HEK293 (cell line): ENCODE measurements around the gene PTPRN.

Source experiments
- CTCF ChIA-PET: fragments of 350-600 bp; formaldehyde crosslinking; extraction: SDS; loops from one replicate; lab custom pipeline; 2021; ENCODE audit warnings: antibody characterized with exemption; lab: Yijun Ruan, JAX
- POLR2A ChIA-PET: fragments of 300-600 bp; formaldehyde crosslinking; extraction: SDS; loops from one replicate; lab custom pipeline; 2020; ENCODE audit warnings: antibody characterized with exemption, inconsistent platforms; lab: Yijun Ruan, JAX
- H3K27ac ChIP-seq: fragments of 200-500 bp; sonication (Bioruptor generic); 2 replicates; pipeline ENCODE4 v1.5.1; 2014; ENCODE audit warnings: low read depth, low read length, control low read depth, inconsistent platforms; ENCODE audit errors: extremely low read depth
- H3K36me3 ChIP-seq, 2 experiments: fragments of 200-500 bp in 1 of 2; sonication (Bioruptor generic) in 1 of 2; 1 replicate in 1 of 2; 2 replicates in 1 of 2; pipeline ENCODE4 v1.5.1; 2014 to 2017; ENCODE audit warnings: inconsistent platforms in 2 of 2, low read length in 2 of 2; ENCODE audit not compliant: control insufficient read depth in 2 of 2, insufficient read depth in 1 of 2
- H3K4me1 ChIP-seq: fragments of 200-500 bp; sonication (Bioruptor generic); 2 replicates; pipeline ENCODE4 v1.5.1; 2014; ENCODE audit warnings: mild to moderate bottlenecking, low read length, inconsistent platforms; ENCODE audit not compliant: control insufficient read depth, insufficient read depth
- H3K4me3 ChIP-seq: 2 replicates; pipeline ENCODE4 v1.5.1; 2011; ENCODE audit warnings: low read depth, mild to moderate bottlenecking, control low read depth, low read length, moderate library complexity
- H3K9me3 ChIP-seq: fragments of 200-500 bp; sonication (Bioruptor generic); 2 replicates; pipeline ENCODE4 v1.5.1; 2014; ENCODE audit warnings: low read depth, low read length, inconsistent platforms; ENCODE audit not compliant: control insufficient read depth, insufficient read depth
- GLIS1 ChIP-seq: fragments of 450-650 bp; formaldehyde crosslinking; IDR thresholded peaks from 2 replicates; pipeline ENCODE4 v1.5.1; 2016; ENCODE audit warnings: missing biosample characterization, missing genetic modification characterization
- KLF16 ChIP-seq: fragments of 450-650 bp; formaldehyde crosslinking; IDR thresholded peaks from 2 replicates; pipeline ENCODE4 v1.5.1; 2017; ENCODE audit warnings: missing biosample characterization, missing genetic modification characterization
- MZF1 ChIP-seq: fragments of 450-650 bp; formaldehyde crosslinking; IDR thresholded peaks from 2 replicates; pipeline ENCODE4 v1.5.1; 2017; ENCODE audit warnings: missing biosample characterization, missing genetic modification characterization, borderline replicate concordance
- SCRT1 ChIP-seq: fragments of 450-650 bp; formaldehyde crosslinking; IDR thresholded peaks from 2 replicates; pipeline ENCODE4 v1.5.1; 2016; ENCODE audit warnings: missing biosample characterization, missing genetic modification characterization, borderline replicate concordance
- SETDB1 ChIP-seq: IDR thresholded peaks from one replicate; pipeline ENCODE4 v1.6.1; 2017; ENCODE audit warnings: mild to moderate bottlenecking, low read length, moderate library complexity, mixed read lengths; ENCODE audit not compliant: insufficient read length
- ZBTB1 ChIP-seq: fragments of 450-650 bp; formaldehyde crosslinking; IDR thresholded peaks from 2 replicates; pipeline ENCODE4 v1.5.1; 2016; ENCODE audit warnings: missing biosample characterization, missing genetic modification characterization
- ZBTB7A ChIP-seq: fragments of 450-650 bp; formaldehyde crosslinking; IDR thresholded peaks from 2 replicates; pipeline ENCODE4 v1.5.1; 2016; ENCODE audit warnings: low read depth, missing biosample characterization, missing genetic modification characterization
- ZNF169 ChIP-seq: fragments of 450-650 bp; formaldehyde crosslinking; IDR thresholded peaks from 2 replicates; pipeline ENCODE4 v1.5.1; 2016; ENCODE audit warnings: missing biosample characterization, missing genetic modification characterization
- ZNF221 ChIP-seq: fragments of 450-650 bp; formaldehyde crosslinking; IDR thresholded peaks from 2 replicates; pipeline ENCODE4 v1.5.1; 2017; ENCODE audit warnings: missing biosample characterization, missing genetic modification characterization, borderline replicate concordance
- ZNF223 ChIP-seq: fragments of 450-650 bp; formaldehyde crosslinking; IDR thresholded peaks from 2 replicates; pipeline ENCODE4 v1.5.1; 2016; ENCODE audit warnings: missing biosample characterization, missing genetic modification characterization
- ZNF335 ChIP-seq: fragments of 450-650 bp; formaldehyde crosslinking; conservative IDR thresholded peaks from 2 replicates; pipeline ENCODE4 v1.5.1; 2016; ENCODE audit warnings: missing biosample characterization, missing genetic modification characterization
- ZNF426 ChIP-seq: fragments of 450-650 bp; formaldehyde crosslinking; IDR thresholded peaks from 2 replicates; pipeline ENCODE4 v1.5.1; 2017; ENCODE audit warnings: missing biosample characterization, missing genetic modification characterization, mild to moderate bottlenecking, inconsistent platforms, moderate library complexity
- ZNF433 ChIP-seq: fragments of 450-650 bp; formaldehyde crosslinking; IDR thresholded peaks from 2 replicates; pipeline ENCODE4 v1.5.1; 2016; ENCODE audit warnings: missing biosample characterization, missing genetic modification characterization, low read depth
- ZNF48 ChIP-seq: fragments of 450-650 bp; formaldehyde crosslinking; IDR thresholded peaks from 2 replicates; pipeline ENCODE4 v1.5.1; 2016; ENCODE audit warnings: missing biosample characterization, missing genetic modification characterization
- ZNF514 ChIP-seq: fragments of 450-650 bp; formaldehyde crosslinking; IDR thresholded peaks from 2 replicates; pipeline ENCODE4 v1.5.1; 2016; ENCODE audit warnings: missing biosample characterization, missing genetic modification characterization
- ZNF792 ChIP-seq: fragments of 450-650 bp; formaldehyde crosslinking; IDR thresholded peaks from 2 replicates; pipeline ENCODE4 v1.5.1; 2016; ENCODE audit warnings: missing biosample characterization, missing genetic modification characterization
- TF ChIP-seq, protein P1 (sequence below): IDR thresholded peaks from 2 replicates; pipeline ENCODE4 v1.6.1; 2011; ENCODE audit warnings: mild to moderate bottlenecking, low read depth, low read length, borderline replicate concordance
- TF ChIP-seq, protein P2 (sequence below): fragments of 450-650 bp; formaldehyde crosslinking; IDR thresholded peaks from 2 replicates; pipeline ENCODE4 v1.5.1; 2016; ENCODE audit warnings: missing biosample characterization, missing genetic modification characterization
- TF ChIP-seq, protein P3 (sequence below): fragments of 450-650 bp; formaldehyde crosslinking; IDR thresholded peaks from 2 replicates; pipeline ENCODE4 v1.5.1; 2016; ENCODE audit warnings: missing biosample characterization, missing genetic modification characterization
- TF ChIP-seq, protein P4 (sequence below): fragments of 450-650 bp; formaldehyde crosslinking; IDR thresholded peaks from 2 replicates; pipeline ENCODE4 v1.5.1; 2017; ENCODE audit warnings: missing biosample characterization, mild to moderate bottlenecking, missing genetic modification characterization, moderate library complexity
- TF ChIP-seq, protein P5 (sequence below): fragments of 450-650 bp; formaldehyde crosslinking; IDR thresholded peaks from 2 replicates; pipeline ENCODE4 v1.5.1; 2016; ENCODE audit warnings: missing biosample characterization, missing genetic modification characterization

PTPRN gene

DNA sequence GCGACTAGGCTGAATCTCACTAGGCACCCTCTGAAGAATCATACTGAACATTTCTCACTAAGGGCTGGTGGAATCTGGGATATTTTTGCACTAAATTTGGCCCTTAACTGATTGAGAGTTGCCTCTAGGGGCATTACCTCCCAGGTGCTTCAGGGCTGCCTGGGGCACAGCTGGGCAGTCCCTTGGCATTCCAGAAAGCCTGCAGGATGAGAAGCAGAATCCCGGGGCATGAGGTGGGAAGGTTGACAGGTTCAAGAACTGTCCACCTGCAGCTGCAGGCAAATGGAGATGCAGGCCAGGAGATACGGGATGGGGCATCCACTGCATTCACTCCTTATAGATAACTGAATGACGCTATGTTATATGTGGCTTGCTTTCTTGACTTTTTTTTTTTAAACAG is 15.9 kb upstream of the PTPRN start:
- POLR2A ChIA-PET: no interaction called here
- CTCF ChIA-PET: interaction anchor here (0.6 kb wide), 1 partner anchor 149 kb away, joined by 4 read pairs; no protein-coding TSS in a partner anchor
- no peak overlapping the region for H3K4me3 ChIP-seq
- H3K27ac ChIP-seq: no peak overlapping the region
- H3K9me3 ChIP-seq: no peaks in the 10 kb centered on the region
- TF ChIP-seq ZNF426 (no peak), ZBTB7A (tag by site-specific recombination) (no peak), ZNF169 (tag by site-specific recombination) (no peak), ZNF48 (tag by site-specific recombination) (no peak), ZNF223 (tag by site-specific recombination) (no peak), KLF16 (no peak), ZNF433 (tag by site-specific recombination) (no peak), ZNF514 (no peak), ZNF792 (tag by site-specific recombination) (no peak)
- TF ChIP-seq, protein P1, sequence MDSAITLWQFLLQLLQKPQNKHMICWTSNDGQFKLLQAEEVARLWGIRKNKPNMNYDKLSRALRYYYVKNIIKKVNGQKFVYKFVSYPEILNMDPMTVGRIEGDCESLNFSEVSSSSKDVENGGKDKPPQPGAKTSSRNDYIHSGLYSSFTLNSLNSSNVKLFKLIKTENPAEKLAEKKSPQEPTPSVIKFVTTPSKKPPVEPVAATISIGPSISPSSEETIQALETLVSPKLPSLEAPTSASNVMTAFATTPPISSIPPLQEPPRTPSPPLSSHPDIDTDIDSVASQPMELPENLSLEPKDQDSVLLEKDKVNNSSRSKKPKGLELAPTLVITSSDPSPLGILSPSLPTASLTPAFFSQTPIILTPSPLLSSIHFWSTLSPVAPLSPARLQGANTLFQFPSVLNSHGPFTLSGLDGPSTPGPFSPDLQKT: no peak
- TF ChIP-seq, protein P2, sequence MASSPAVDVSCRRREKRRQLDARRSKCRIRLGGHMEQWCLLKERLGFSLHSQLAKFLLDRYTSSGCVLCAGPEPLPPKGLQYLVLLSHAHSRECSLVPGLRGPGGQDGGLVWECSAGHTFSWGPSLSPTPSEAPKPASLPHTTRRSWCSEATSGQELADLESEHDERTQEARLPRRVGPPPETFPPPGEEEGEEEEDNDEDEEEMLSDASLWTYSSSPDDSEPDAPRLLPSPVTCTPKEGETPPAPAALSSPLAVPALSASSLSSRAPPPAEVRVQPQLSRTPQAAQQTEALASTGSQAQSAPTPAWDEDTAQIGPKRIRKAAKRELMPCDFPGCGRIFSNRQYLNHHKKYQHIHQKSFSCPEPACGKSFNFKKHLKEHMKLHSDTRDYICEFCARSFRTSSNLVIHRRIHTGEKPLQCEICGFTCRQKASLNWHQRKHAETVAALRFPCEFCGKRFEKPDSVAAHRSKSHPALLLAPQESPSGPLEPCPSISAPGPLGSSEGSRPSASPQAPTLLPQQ: no peak
- TF ChIP-seq, protein P3, sequence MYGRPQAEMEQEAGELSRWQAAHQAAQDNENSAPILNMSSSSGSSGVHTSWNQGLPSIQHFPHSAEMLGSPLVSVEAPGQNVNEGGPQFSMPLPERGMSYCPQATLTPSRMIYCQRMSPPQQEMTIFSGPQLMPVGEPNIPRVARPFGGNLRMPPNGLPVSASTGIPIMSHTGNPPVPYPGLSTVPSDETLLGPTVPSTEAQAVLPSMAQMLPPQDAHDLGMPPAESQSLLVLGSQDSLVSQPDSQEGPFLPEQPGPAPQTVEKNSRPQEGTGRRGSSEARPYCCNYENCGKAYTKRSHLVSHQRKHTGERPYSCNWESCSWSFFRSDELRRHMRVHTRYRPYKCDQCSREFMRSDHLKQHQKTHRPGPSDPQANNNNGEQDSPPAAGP (tag by site-specific recombination): no peak
- TF ChIP-seq, protein P4, sequence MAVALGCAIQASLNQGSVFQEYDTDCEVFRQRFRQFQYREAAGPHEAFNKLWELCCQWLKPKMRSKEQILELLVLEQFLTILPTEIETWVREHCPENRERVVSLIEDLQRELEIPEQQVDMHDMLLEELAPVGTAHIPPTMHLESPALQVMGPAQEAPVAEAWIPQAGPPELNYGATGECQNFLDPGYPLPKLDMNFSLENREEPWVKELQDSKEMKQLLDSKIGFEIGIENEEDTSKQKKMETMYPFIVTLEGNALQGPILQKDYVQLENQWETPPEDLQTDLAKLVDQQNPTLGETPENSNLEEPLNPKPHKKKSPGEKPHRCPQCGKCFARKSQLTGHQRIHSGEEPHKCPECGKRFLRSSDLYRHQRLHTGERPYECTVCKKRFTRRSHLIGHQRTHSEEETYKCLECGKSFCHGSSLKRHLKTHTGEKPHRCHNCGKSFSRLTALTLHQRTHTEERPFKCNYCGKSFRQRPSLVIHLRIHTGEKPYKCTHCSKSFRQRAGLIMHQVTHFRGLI (tag by site-specific recombination): no peak
- H3K36me3 ChIP-seq: no peaks in the 10 kb centered on the region
- no peaks in the 10 kb centered on the region for H3K4me1 ChIP-seq

DNA sequence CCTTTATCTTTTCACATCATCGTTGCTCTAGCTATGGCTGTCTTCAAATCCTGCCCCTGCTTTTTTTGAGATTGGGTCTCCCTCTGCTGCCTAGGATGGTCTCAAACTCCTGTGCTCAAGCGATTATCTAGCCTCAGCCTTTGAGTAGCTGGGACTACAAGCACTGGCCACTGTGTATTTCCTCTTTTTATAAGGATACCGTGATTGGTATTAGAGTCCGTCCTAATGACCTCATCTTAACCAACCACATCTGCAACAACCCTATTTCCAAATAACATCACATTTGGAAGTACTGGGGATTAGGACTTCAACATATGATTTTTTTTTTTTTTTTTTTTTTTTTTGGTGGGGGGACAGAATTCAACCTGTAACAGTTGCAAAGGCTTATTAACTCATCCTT is 14.2 kb upstream of the PTPRN start:
- H3K9me3 ChIP-seq: no peaks in the 10 kb centered on the region
- TF ChIP-seq, protein P5, sequence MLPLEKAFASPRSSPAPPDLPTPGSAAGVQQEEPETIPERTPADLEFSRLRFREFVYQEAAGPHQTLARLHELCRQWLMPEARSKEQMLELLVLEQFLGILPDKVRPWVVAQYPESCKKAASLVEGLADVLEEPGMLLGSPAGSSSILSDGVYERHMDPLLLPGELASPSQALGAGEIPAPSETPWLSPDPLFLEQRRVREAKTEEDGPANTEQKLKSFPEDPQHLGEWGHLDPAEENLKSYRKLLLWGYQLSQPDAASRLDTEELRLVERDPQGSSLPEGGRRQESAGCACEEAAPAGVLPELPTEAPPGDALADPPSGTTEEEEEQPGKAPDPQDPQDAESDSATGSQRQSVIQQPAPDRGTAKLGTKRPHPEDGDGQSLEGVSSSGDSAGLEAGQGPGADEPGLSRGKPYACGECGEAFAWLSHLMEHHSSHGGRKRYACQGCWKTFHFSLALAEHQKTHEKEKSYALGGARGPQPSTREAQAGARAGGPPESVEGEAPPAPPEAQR: no peak
- TF ChIP-seq ZNF221 (tag by site-specific recombination) (no peak), ZNF433 (tag by site-specific recombination) (no peak), ZNF335 (no peak), MZF1 (no peak), GLIS1 (tag by site-specific recombination) (no peak), ZBTB1 (tag by site-specific recombination) (no peak), SETDB1 (no peak), ZNF426 (no peak), SCRT1 (tag by site-specific recombination) (no peak)
- TF ChIP-seq, all 188 proteins: peak for 0
- ChIA-PET CTCF (interaction anchor here (0.6 to 1.5 kb wide), 4 partner anchors 24 to 380 kb away, joined by 3 to 7 read pairs (median 4); no protein-coding TSS in a partner anchor), POLR2A (no interaction called here)
- no peaks in the 10 kb centered on the region for H3K36me3 ChIP-seq
- no peaks in the 10 kb centered on the region for H3K4me1 ChIP-seq
- H3K4me3 ChIP-seq: no peak overlapping the region
- H3K27ac ChIP-seq: no peak overlapping the region
